Colonic mucosa (tissue), 4 donors: ENCODE data around the gene TNIK. TPM values are rescaled to one million over a fixed set of nuclear protein-coding genes. Genes with fewer than 3 reads are reported as not detected.

Experiments
- DNase-seq: peaks from one replicate; pipeline ENCODE4 v3.0.0-alpha.2; 2020
- H3K27ac ChIP-seq: fragments of 200-600 bp; one replicate; pipeline ENCODE4 v1.8.0; 2021
- H3K27me3 ChIP-seq: fragments of 200-600 bp; one replicate; pipeline ENCODE4 v1.8.0; 2021
- H3K36me3 ChIP-seq: fragments of 200-600 bp; one replicate; pipeline ENCODE4 v1.8.0; 2021
- H3K4me1 ChIP-seq: fragments of 200-600 bp; one replicate; pipeline ENCODE4 v1.8.0; 2021; ENCODE audit warnings: mild to moderate bottlenecking
- H3K4me3 ChIP-seq: fragments of 200-600 bp; one replicate; pipeline ENCODE4 v1.8.0; 2021
- H3K9ac ChIP-seq, 2 donors: one replicate each; pipeline ENCODE4 v1.7.0; 2013; ENCODE audit warnings: control low read depth in 2 of 2, low read depth in 2 of 2, low read length in 2 of 2
- H3K9me3 ChIP-seq: fragments of 200-600 bp; one replicate; pipeline ENCODE4 v1.8.0; 2021
- intact Hi-C: fragments of 100-400 bp; cut with DNase I; formaldehyde crosslinking; loops from one replicate; pipeline ENCODE4 v1.14.1; 2022
- total RNA-seq, 2 donors: library from RNA; stranded (reverse); fragmentation: NEBNext Ultra II Directional in 1 of 2; extraction: Animal tissue kit (Norgen Biotek cat#: 25700) in 1 of 2; gene quantifications; one replicate each; pipeline ENCODE4 v1.2.1, GENCODE V29; 2021
- TF ChIP-seq, protein P1 (sequence below): fragments of 200-600 bp; IDR thresholded peaks from one replicate; pipeline ENCODE4 v1.8.0; 2022; ENCODE audit warnings: antibody characterized with exemption, mild to moderate bottlenecking
- donor health status: healthy.
- donor health status: DM: no; HTN: no; CAD: no.
- donor health status: DM: no; HTN: no; CAD: no.

TNIK gene
- total RNA-seq, 2 donors from 2014 or later: 19.9 to 30.9 TPM

DNA sequence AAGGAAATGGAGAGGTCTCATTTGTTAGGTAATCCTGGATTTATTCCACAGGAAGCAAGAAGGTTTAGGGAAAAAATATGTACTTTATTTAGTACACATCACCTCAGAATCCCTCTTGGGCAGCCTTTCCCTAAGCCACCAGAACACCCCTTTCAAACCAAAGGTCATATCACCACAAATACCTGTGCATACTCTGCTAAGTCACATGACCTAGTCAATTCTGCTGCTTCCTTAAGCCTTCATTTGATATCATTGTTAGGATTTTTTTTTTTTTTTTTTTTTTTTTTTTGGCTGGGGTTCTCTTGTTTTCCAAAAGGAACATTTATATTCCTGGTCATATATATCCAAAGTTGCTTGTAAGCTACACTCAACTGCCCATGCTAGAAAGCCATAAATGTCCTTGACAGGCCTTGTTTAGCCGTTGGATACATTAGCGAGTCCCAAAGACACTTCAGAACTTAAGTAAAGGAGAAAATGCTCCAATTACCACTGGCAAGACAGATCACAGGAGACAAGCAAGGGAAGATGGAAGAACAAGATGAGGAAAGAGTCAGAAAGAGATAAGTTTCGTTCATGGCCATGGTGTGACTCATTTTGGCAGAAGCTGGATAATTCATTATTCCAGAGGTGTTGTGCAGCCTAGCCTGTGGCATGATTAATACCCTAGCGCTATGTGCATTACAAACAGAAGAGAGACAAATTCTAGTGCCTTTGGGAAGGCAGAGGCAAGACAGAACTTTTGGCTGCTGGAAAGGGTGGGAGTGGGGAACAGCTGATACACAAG lies 278.1 kb downstream of the TNIK start:
- intact Hi-C loops: loop anchor here (5.0 kb wide), 1 partner anchor 220 kb away; no protein-coding TSS in a partner anchor
- Histone ChIP-seq H3K9me3 (no peaks in the 10 kb centered on the region), H3K4me3 (no peak overlapping the region)

DNA sequence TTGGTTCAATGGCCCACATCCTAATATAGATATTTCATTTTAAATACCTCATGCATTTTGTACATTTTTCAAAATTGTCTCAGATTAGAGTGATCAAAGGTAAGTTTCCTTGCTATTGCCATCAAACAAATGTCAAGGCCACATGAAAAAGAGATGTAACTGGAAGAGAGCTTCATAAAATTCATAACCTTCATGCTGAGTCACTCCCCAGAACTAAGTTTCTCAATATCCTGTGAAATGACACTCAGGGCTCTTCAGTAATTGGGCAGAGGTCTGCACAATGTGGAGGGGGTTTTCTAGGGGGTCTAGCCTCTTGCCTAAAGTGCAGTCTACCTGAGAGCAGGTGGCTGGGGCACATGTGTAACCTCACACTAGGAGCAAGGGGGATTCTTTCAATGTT lies 281.5 kb downstream of the TNIK start:
- Histone ChIP-seq H3K27me3 (no peaks in the 10 kb centered on the region), H3K9ac (no peak overlapping the region), H3K9me3 (no peaks in the 10 kb centered on the region), H3K4me1 (no peaks in the 10 kb centered on the region), H3K36me3 (no peaks in the 10 kb centered on the region), H3K27ac (no peak overlapping the region), H3K4me3 (no peak overlapping the region)
- intact Hi-C loops: loop anchor here (5.0 kb wide), 1 partner anchor 384 kb away; no protein-coding TSS in a partner anchor
- TF ChIP-seq, protein P1, sequence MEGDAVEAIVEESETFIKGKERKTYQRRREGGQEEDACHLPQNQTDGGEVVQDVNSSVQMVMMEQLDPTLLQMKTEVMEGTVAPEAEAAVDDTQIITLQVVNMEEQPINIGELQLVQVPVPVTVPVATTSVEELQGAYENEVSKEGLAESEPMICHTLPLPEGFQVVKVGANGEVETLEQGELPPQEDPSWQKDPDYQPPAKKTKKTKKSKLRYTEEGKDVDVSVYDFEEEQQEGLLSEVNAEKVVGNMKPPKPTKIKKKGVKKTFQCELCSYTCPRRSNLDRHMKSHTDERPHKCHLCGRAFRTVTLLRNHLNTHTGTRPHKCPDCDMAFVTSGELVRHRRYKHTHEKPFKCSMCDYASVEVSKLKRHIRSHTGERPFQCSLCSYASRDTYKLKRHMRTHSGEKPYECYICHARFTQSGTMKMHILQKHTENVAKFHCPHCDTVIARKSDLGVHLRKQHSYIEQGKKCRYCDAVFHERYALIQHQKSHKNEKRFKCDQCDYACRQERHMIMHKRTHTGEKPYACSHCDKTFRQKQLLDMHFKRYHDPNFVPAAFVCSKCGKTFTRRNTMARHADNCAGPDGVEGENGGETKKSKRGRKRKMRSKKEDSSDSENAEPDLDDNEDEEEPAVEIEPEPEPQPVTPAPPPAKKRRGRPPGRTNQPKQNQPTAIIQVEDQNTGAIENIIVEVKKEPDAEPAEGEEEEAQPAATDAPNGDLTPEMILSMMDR: no peak
- no peak for DNase-seq

More for the DNA sequence above, 278.1 kb downstream of the TNIK start:
- Histone ChIP-seq H3K27me3 (no peaks in the 10 kb centered on the region), H3K36me3 (no peaks in the 10 kb centered on the region), H3K27ac (no peak overlapping the region), H3K4me1 (no peaks in the 10 kb centered on the region), H3K9ac (no peak overlapping the region)
- TF ChIP-seq, protein P1: no peak
- no peak for DNase-seq

DNA sequence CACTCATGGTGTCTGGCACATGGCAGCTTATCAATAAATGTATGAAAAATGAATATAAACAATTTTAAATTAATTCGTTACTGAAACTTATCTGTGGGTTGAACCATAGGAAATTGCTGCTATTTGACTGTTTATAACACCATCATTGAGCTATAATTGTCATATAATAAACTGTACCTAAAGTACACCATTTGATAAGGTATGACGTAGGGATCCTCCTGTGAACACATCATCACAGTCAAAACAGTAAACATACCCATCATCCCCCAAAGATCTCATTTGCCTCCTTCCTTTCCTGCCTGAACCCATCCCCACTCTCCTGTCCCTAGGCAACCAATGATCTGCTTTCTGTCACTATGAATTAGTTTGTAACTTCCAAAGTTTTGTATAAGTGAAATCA lies 282.7 kb downstream of the TNIK start:
- Histone ChIP-seq H3K4me3 (no peak overlapping the region), H3K9ac (no peak overlapping the region), H3K9me3 (no peaks in the 10 kb centered on the region), H3K27me3 (no peaks in the 10 kb centered on the region), H3K4me1 (no peaks in the 10 kb centered on the region), H3K27ac (no peak overlapping the region), H3K36me3 (no peaks in the 10 kb centered on the region)
- intact Hi-C loops: loop anchor here (5.0 kb wide), 1 partner anchor 385 kb away; no protein-coding TSS in a partner anchor
- no peak for DNase-seq
- TF ChIP-seq, protein P1: no peak

DNA sequence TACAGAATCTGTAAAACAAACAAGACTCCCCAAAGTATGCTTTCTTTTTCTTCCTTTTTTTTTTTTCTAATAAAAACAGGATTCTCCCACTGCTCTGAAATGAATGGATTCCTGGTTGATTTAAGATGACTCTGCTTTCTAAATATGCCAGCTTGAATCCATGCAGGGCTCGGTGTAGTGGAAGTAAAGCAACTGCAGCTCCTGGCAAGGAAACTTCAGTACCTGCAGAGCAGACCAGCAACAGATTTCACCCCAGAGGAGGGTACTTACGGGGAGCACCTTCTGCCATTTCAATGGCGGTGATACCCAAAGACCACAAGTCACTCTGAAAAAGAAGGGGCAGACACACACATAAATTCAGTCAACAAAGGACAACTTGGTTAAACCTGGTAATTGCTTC lies 283.1 kb downstream of the TNIK start:
- intact Hi-C loops: loop anchor here (5.0 kb wide), 1 partner anchor 385 kb away; no protein-coding TSS in a partner anchor
- H3K27ac ChIP-seq: no peak overlapping the region
- no peaks in the 10 kb centered on the region for H3K27me3 ChIP-seq
- TF ChIP-seq, protein P1: no peak
- no peaks in the 10 kb centered on the region for H3K4me1 ChIP-seq
- DNase-seq: no peak
- H3K9me3 ChIP-seq: no peaks in the 10 kb centered on the region
- H3K9ac ChIP-seq: no peak overlapping the region
- no peak overlapping the region for H3K4me3 ChIP-seq
- no peaks in the 10 kb centered on the region for H3K36me3 ChIP-seq

DNA sequence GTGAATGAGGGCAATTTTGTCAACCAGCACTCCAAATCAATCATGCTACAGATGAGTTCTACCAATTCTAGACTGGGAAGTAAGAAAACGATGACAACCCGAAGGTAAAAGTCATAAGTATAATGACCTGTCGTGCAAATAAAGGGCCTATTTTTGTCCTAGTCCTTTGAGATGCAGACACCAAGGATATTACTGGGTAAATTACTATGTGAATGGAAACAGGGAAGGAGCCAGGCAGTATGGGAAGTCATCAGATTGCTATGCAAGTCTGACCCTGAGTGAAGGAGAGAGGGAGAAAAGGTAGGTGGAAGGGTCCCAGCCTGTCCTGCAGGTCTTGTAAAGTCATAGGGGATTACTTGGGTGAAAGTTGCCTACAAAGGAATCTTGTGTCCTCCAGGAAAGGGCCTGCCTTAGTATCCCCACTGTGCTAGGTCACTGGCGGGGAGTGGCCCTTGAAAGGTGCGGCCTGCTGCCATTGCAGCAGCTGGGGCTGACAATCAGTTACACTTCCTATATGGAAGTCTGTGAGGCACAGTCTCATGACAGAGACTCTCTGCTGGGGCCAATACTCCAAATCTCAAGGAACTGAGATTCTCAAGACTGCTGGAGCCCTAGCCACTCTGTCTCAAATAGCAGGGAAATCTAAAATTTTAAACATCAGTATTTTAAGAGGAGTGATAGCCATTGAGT lies 283.8 kb downstream of the TNIK start:
- no peaks in the 10 kb centered on the region for H3K4me1 ChIP-seq
- H3K4me3 ChIP-seq: no peak overlapping the region
- intact Hi-C loops: loop anchor here (5.0 kb wide), 1 partner anchor 386 kb away; no protein-coding TSS in a partner anchor
- H3K27ac ChIP-seq: no peak overlapping the region
- no peak overlapping the region for H3K9ac ChIP-seq
- H3K9me3 ChIP-seq: no peaks in the 10 kb centered on the region
- no peaks in the 10 kb centered on the region for H3K36me3 ChIP-seq
- DNase-seq: no peak
- TF ChIP-seq, protein P1: no peak
- no peaks in the 10 kb centered on the region for H3K27me3 ChIP-seq
